ENCODE data around the gene NOL3. TPM values are rescaled to one million over a fixed set of nuclear protein-coding genes. Genes with fewer than 3 reads are reported as not detected.

NOL3 gene
- total RNA-seq, 1 donor from 2014 or later: 8.8 TPM

DNA sequence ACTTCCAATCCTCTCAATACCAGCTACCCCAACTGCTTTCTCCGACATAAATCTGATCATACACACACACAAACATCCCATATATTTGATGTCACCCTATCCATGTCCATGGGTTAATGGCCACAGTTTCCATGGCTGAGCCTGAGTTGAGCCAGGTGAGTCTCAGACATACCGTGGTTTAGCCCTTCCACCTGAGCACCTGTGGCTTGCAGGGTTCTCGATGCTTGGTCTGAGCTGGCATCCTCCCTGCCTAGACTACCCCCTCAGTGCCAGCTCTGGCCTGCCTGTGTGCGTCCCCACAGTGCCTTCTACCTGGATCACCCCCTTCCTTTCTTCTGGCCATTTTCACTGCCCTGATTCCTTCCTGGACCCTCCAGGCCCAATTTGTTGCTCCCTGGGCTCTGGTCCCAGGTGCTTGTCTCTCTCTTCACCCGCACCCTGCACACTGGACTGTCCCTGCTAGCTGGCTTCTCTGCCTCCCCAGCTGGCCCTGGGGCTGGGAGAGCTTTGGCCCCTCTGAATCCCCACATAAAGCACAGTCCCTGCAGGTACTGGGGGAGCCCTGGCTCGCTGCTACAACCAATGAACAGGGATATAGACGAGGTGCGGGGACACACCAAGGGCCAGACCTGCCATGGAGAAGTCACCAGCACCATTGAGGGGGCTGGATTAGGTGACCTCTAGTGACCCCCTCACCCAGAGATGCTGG, 35.9 kb downstream of the NOL3 start:
- H3K4me3 Mint-ChIP-seq (ENCODE audit: unreplicated experiment): no peak overlapping the region
- H3K27me3 Mint-ChIP-seq (ENCODE audit: unreplicated experiment): peaks cover 6% of the 10 kb centered on the region
- no peaks in the 10 kb centered on the region for H3K4me1 Mint-ChIP-seq (ENCODE audit: low read depth, unreplicated experiment)
- peaks cover 2% of the 10 kb centered on the region for H3K9me3 Mint-ChIP-seq (ENCODE audit: unreplicated experiment)
- no peaks in the 10 kb centered on the region for H3K36me3 Mint-ChIP-seq (ENCODE audit: unreplicated experiment)
- TF ChIP-seq, protein P1, sequence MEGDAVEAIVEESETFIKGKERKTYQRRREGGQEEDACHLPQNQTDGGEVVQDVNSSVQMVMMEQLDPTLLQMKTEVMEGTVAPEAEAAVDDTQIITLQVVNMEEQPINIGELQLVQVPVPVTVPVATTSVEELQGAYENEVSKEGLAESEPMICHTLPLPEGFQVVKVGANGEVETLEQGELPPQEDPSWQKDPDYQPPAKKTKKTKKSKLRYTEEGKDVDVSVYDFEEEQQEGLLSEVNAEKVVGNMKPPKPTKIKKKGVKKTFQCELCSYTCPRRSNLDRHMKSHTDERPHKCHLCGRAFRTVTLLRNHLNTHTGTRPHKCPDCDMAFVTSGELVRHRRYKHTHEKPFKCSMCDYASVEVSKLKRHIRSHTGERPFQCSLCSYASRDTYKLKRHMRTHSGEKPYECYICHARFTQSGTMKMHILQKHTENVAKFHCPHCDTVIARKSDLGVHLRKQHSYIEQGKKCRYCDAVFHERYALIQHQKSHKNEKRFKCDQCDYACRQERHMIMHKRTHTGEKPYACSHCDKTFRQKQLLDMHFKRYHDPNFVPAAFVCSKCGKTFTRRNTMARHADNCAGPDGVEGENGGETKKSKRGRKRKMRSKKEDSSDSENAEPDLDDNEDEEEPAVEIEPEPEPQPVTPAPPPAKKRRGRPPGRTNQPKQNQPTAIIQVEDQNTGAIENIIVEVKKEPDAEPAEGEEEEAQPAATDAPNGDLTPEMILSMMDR (IDR thresholded peaks at IDR 0.05; ENCODE audit: partially characterized antibody, unreplicated experiment): no peak
- H3K27ac Mint-ChIP-seq (ENCODE audit: unreplicated experiment): no peak overlapping the region
- no peak for DNase-seq

DNA sequence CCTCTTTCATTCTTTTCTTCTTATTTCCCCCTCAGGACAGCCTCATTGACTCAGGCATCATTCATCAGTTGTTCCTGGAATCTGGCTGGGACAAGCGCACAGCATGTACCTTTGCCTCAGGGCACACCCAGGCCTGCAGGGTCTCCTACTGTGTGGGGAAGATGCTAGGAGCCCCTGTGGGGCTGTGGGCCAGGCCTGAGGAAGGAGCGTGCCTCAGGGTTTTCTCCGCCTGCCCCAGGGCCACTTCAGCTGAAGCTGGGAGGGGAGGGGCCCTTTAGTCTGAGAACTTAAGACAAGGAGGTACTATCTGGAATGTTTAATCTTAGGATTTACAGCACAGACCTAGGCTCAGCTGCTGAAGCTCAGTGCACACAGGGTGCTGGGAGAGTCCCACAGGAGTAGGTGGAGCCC, 36.5 kb downstream of the NOL3 start:
- TF ChIP-seq, protein P1 (IDR thresholded peaks at IDR 0.05; ENCODE audit: partially characterized antibody, unreplicated experiment): no peak
- Mint-ChIP-seq H3K27ac (ENCODE audit: unreplicated experiment) (no peak overlapping the region), H3K9me3 (ENCODE audit: unreplicated experiment) (peaks cover 2% of the 10 kb centered on the region), H3K4me1 (ENCODE audit: low read depth, unreplicated experiment) (no peaks in the 10 kb centered on the region), H3K36me3 (ENCODE audit: unreplicated experiment) (no peaks in the 10 kb centered on the region), H3K4me3 (ENCODE audit: unreplicated experiment) (no peak overlapping the region), H3K27me3 (ENCODE audit: unreplicated experiment) (peaks cover 6% of the 10 kb centered on the region)
- no peak for DNase-seq

DNA sequence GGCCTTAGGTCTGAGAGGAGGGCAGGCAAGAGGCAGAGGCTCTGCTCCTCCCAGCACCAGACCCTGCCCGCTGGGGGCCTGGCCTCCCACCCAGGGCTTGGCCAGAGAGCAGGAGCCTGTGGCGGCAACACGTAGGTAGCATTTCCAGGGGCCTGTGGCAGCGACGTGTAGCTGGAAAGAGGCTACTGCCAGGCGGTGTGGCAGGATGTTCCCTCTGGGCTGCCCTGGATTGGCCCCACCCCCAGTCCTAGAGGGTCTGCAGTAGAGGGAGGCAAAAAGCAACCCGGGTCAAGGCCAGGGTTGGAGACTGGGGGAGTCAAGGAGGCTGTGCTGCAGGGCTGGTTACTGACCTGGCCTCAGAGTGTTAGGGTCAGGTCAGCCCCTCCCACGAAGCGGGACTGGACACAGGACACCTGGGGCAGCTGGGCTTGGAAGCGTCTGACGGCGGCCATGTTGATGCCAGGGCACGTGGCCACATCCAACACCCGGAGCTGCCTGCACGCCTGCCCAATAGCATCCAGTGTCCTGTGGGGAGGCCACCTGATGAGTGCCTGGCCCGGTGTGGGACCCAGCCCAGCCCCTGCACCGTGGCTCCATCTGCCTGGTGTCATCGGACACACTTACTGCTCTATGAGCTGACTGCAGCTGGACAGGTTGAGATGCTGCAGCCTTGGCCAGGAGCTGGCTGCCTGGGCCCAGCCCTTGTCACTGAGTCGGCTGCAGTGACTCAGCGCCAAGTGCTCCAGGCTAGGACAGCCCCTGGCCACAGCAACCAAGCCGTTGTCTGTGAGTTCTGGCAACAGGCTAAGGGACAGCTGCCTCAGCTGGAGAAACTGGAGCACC, 37.1 kb downstream of the NOL3 start:
- TF ChIP-seq, protein P1 (IDR thresholded peaks at IDR 0.05; ENCODE audit: partially characterized antibody, unreplicated experiment): no peak
- DNase-seq: no peak
- H3K9me3 Mint-ChIP-seq (ENCODE audit: unreplicated experiment): peaks cover 2% of the 10 kb centered on the region
- H3K27ac Mint-ChIP-seq (ENCODE audit: unreplicated experiment): no peak overlapping the region
- no peaks in the 10 kb centered on the region for H3K4me1 Mint-ChIP-seq (ENCODE audit: low read depth, unreplicated experiment)
- no peak overlapping the region for H3K4me3 Mint-ChIP-seq (ENCODE audit: unreplicated experiment)
- peaks cover 6% of the 10 kb centered on the region for H3K27me3 Mint-ChIP-seq (ENCODE audit: unreplicated experiment)
- H3K36me3 Mint-ChIP-seq (ENCODE audit: unreplicated experiment): no peaks in the 10 kb centered on the region

DNA sequence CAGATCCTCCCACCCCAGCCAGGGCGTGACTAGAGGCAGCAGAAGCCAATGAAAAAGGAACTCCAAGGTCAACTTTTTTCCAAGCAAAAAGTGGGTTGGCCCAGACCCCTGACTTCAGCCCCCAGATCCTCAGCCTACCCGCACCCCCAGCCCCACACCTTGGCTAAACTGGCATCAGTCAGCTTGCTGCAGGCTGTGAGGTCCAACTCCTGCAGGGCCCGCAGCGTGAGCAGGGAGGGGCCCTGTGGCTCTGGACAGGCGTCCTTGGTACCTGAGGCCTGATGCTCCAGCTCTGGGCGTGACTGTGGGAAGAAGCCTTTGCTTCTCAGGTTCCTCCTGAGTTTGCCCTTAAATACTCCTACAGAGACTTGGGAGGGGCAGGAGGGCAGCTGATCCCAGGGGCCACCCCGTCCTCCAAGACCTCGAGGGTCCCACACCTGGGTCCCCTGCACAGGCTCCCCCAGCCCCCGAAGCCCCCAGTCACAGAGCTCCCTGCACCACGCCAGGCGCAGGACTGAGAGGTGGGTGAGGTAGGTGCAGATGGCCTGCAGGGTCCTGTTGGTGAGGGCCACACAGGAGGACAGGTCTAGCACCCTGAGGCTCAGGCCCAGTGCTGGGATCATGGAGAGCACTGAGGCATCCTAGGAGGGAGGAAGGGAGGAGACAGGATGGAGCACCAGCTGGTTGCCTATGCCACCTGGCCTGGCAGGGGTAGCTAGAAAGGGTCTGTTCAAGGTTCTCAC, 38.0 kb downstream of the NOL3 start:
- Mint-ChIP-seq H3K36me3 (ENCODE audit: unreplicated experiment) (no peaks in the 10 kb centered on the region), H3K4me3 (ENCODE audit: unreplicated experiment) (no peak overlapping the region), H3K9me3 (ENCODE audit: unreplicated experiment) (peaks cover 2% of the 10 kb centered on the region), H3K4me1 (ENCODE audit: low read depth, unreplicated experiment) (no peaks in the 10 kb centered on the region), H3K27me3 (ENCODE audit: unreplicated experiment) (peaks cover 6% of the 10 kb centered on the region), H3K27ac (ENCODE audit: unreplicated experiment) (no peak overlapping the region)
- no peak for DNase-seq
- TF ChIP-seq, protein P1 (IDR thresholded peaks at IDR 0.05; ENCODE audit: partially characterized antibody, unreplicated experiment): no peak
